ENCODE data around the gene RPP14. TPM values are rescaled to one million over a fixed set of nuclear protein-coding genes. Genes with fewer than 3 reads are reported as not detected.
"Not testable (repeated sequence)": the region's sequence is repeated elsewhere in the genome, so short reads cannot be mapped to it uniquely, and the experiment has no call there.

Gene RPP14
- total and polyA plus RNA-seq, 2 of the 4 experiments (the other 2 are of a cell fraction), result 6.6 to 7.8 TPM

GRCh38 chr3:58288011-58288728 lies 17.9 kb upstream of the RPP14 start:
- no TSS peak for BruUV-seq (replicated peaks)
- intact Hi-C loops (cut with micrococcal nuclease), result no loop called here

GRCh38 chr3:58288964-58289613 lies 17.0 kb upstream of the RPP14 start:
- H2BK20ac ChIP-seq (ENCODE audit: low read depth, low read length); H3K27ac ChIP-seq (ENCODE audit: insufficient read depth, low read length); dilution Hi-C loops (cut with HindIII; ENCODE audit: low sequenced_read_pairs, unreplicated experiment); in situ Hi-C loops (cut with MboI; ENCODE audit: low sequenced_read_pairs); H3K4ac ChIP-seq (ENCODE audit: low read depth, low read length); CTCF ChIA-PET; H3K79me1 ChIP-seq (ENCODE audit: low read depth in 1 of 2, low read length in 2 of 2); H4K8ac ChIP-seq (ENCODE audit: low read depth in 2 of 2, low read length in 2 of 2); ATAC-seq (ENCODE audit: low read depth); intact Hi-C loops (cut with micrococcal nuclease); H3K18ac ChIP-seq (ENCODE audit: low read depth, low read length); H2AFZ ChIP-seq (replicated peaks; ENCODE audit: low read length, poor library complexity); H3K27me3 ChIP-seq (ENCODE audit: control insufficient read depth, insufficient read depth, low read length); H4K5ac ChIP-seq (ENCODE audit: low read depth, low read length); H4K91ac ChIP-seq (ENCODE audit: insufficient read depth, low read depth, low read length); H3K4me3 ChIP-seq (ENCODE audit: insufficient read depth, low read depth, low read length); H2AK5ac ChIP-seq (ENCODE audit: low read depth, low read length); BruUV-seq (replicated peaks); H3K56ac ChIP-seq (ENCODE audit: extremely low read depth, insufficient read depth, low read length); H3K4me1 ChIP-seq (ENCODE audit: control insufficient read depth, insufficient read depth, low read length); POLR2A ChIA-PET (ENCODE audit: unreplicated experiment); H2AK9ac ChIP-seq (replicated peaks; ENCODE audit: low read depth, low read length, poor library complexity); H3K9ac ChIP-seq (ENCODE audit: low read depth, low read length); H2BK15ac ChIP-seq (ENCODE audit: low read depth, low read length); H3K9me3 ChIP-seq (ENCODE audit: control insufficient read depth, insufficient read depth, low read length); H3K14ac ChIP-seq (replicated peaks; ENCODE audit: low read depth, low read length); H2BK120ac ChIP-seq (ENCODE audit: low read depth, low read length); DNase-seq; H3K9me1 ChIP-seq (ENCODE audit: insufficient read depth, low read length); H3K23ac ChIP-seq (ENCODE audit: low read depth, low read length); H2BK5ac ChIP-seq (ENCODE audit: low read depth, low read length, poor library complexity, severe bottlenecking); H3K4me2 ChIP-seq (ENCODE audit: low read depth, low read length); H4K20me1 ChIP-seq (ENCODE audit: insufficient read depth, low read length): not testable (repeated sequence)
- H3K36me3 ChIP-seq (ENCODE audit: control insufficient read depth, insufficient read depth, low read length), result peaks cover 13% of the 10 kb centered on the region; the same call in 1 of the 2 replicates
- WGBS, 2 experiments (ENCODE audit: extremely low coverage in 2 of 2, insufficient read length in 1 of 2), result no CpG with 5 or more reads among the region's 4 CpGs

More at GRCh38 chr3:58288011-58288728, 17.9 kb upstream of the RPP14 start:
- no peak overlapping the region for H2AK9ac ChIP-seq (replicated peaks; ENCODE audit: low read depth, low read length, poor library complexity)
- H2BK5ac ChIP-seq (ENCODE audit: low read depth, low read length, poor library complexity, severe bottlenecking), result no peak overlapping the region
- no peak overlapping the region for H3K56ac ChIP-seq (ENCODE audit: extremely low read depth, insufficient read depth, low read length)
- dilution Hi-C loops (cut with HindIII; ENCODE audit: low sequenced_read_pairs, unreplicated experiment) (no loop called here), in situ Hi-C loops (cut with MboI; ENCODE audit: low sequenced_read_pairs) (no loop called here)
- no CpG with 5 or more reads among the region's 4 CpGs for WGBS, 2 experiments (ENCODE audit: extremely low coverage in 2 of 2, insufficient read length in 1 of 2)
- H4K91ac ChIP-seq (ENCODE audit: insufficient read depth, low read depth, low read length), result no peak overlapping the region
- H2AFZ ChIP-seq (replicated peaks; ENCODE audit: low read length, poor library complexity), result no peak overlapping the region
- no peak overlapping the region for H2BK15ac ChIP-seq (ENCODE audit: low read depth, low read length)
- no peak overlapping the region for H3K23ac ChIP-seq (ENCODE audit: low read depth, low read length)
- no peak overlapping the region for H3K18ac ChIP-seq (ENCODE audit: low read depth, low read length)
- ChIA-PET POLR2A (ENCODE audit: unreplicated experiment) (no interaction called here), CTCF (no interaction called here)
- H4K8ac ChIP-seq (ENCODE audit: low read depth in 2 of 2, low read length in 2 of 2), result no peak overlapping the region
- H3K9me1 ChIP-seq (ENCODE audit: insufficient read depth, low read length), result no peaks in the 10 kb centered on the region
- no peak overlapping the region for H3K27ac ChIP-seq (ENCODE audit: insufficient read depth, low read length)
- H4K5ac ChIP-seq (ENCODE audit: low read depth, low read length), result no peak overlapping the region
- no peak overlapping the region for H2BK120ac ChIP-seq (ENCODE audit: low read depth, low read length)
- H2BK20ac ChIP-seq (ENCODE audit: low read depth, low read length), result no peak overlapping the region
- peaks cover 10% of the 10 kb centered on the region; the same call in 1 of the 2 replicates for H3K36me3 ChIP-seq (ENCODE audit: control insufficient read depth, insufficient read depth, low read length)
- H3K4me1 ChIP-seq (ENCODE audit: control insufficient read depth, insufficient read depth, low read length), result no peaks in the 10 kb centered on the region
- DNase-seq, result no peak
- no peaks in the 10 kb centered on the region for H3K9me3 ChIP-seq (ENCODE audit: control insufficient read depth, insufficient read depth, low read length)
- no peak overlapping the region for H3K4me2 ChIP-seq (ENCODE audit: low read depth, low read length)
- no peaks in the 10 kb centered on the region for H3K79me1 ChIP-seq (ENCODE audit: low read depth in 1 of 2, low read length in 2 of 2)
- TF ChIP-seq SMC3 (IDR thresholded peaks at IDR 0.05; ENCODE audit: low read depth, low read length) (no peak), RAD21 (IDR thresholded peaks at IDR 0.05; ENCODE audit: low read length) (no peak), BHLHE40 (IDR thresholded peaks at IDR 0.05; ENCODE audit: low read depth, low read length) (no peak)
- H3K27me3 ChIP-seq (ENCODE audit: control insufficient read depth, insufficient read depth, low read length), result no peaks in the 10 kb centered on the region
- no peaks in the 10 kb centered on the region for H4K20me1 ChIP-seq (ENCODE audit: insufficient read depth, low read length)
- ATAC-seq (ENCODE audit: low read depth), result no peak
- H2AK5ac ChIP-seq (ENCODE audit: low read depth, low read length), result no peak overlapping the region
- H3K14ac ChIP-seq (replicated peaks; ENCODE audit: low read depth, low read length), result no peak overlapping the region
- no peak overlapping the region for H3K4ac ChIP-seq (ENCODE audit: low read depth, low read length)
- H3K4me3 ChIP-seq (ENCODE audit: insufficient read depth, low read depth, low read length), result no peak overlapping the region
- no peak overlapping the region for H3K9ac ChIP-seq (ENCODE audit: low read depth, low read length)
